Fibroblast of skin of left biceps (primary cell): ENCODE measurements around the gene MOCS2.

ENCODE experiments used
- DNase-seq, 2 experiments: peaks; one replicate each; pipeline ENCODE4 v3.0.0-alpha.2; 2013; ENCODE audit warnings: low read depth in 2 of 2

The MOCS2 gene

GRCh38 chr5:53052499-53052898 is 57.1 kb downstream of the MOCS2 start:
- DNase-seq, result no peak

- no peak for DNase-seq
Observed at GRCh38 chr5:53048248-53048647, 61.3 kb downstream of the MOCS2 start.
